ENCODE measurements around the gene CDK7. TPM values are rescaled to one million over a fixed set of nuclear protein-coding genes. Genes with fewer than 3 reads are reported as not detected.

The CDK7 gene
- total and polyA plus RNA-seq, 9 of the 15 experiments (the other 6 are each of a cell fraction or from before 2014, with no cell fraction given), result 41.7 to 143 (median 65.3) TPM

DNA sequence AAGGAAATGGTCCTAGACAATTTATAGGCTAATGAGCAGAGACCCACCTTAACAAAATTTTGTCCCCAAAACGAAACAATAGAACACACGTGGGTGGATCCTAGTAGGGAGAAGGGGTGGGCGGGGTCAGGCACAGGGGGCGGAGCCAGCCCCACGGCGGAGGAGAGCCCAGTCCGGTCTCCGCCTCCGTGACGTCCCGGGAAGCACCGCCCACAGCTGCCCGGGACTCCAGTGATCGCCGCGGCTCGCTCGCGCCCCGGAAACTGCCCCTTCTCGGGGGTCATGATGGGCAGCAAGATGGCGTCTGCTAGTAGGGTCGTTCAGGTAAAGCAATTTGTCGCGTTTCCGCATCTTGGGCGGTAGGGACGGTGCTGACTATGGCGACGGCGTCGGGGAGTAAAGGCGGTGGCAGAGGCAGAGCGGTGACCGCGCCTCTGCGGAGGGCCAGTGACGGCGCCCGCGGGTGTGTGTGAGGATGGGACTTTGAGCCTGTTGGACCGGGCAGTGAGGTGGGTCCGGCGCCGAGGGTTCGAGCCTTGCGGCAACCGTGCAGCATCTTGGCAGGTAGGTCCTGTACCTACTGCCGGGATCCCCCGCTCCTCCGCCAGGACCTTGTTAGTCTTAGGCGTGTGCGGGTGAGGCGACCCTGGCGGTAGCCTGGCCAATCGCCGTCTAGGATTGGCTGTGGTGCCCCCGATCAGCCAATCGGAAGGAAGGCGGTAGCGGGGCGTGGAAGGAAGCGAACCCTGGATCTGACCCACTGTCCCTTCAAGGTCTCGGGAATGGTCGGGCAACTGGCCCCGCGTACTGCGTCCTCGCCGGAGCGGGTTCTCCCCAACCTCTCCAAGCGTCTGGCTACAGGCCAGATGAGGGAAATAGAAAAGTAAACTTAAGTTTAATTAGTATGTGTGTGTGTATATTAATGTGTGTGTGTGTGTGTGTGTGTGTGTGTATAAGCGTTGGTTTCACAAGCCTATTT lies 16.8 kb upstream of the CDK7 start (continued):
- TF ChIP-seq, protein P1, sequence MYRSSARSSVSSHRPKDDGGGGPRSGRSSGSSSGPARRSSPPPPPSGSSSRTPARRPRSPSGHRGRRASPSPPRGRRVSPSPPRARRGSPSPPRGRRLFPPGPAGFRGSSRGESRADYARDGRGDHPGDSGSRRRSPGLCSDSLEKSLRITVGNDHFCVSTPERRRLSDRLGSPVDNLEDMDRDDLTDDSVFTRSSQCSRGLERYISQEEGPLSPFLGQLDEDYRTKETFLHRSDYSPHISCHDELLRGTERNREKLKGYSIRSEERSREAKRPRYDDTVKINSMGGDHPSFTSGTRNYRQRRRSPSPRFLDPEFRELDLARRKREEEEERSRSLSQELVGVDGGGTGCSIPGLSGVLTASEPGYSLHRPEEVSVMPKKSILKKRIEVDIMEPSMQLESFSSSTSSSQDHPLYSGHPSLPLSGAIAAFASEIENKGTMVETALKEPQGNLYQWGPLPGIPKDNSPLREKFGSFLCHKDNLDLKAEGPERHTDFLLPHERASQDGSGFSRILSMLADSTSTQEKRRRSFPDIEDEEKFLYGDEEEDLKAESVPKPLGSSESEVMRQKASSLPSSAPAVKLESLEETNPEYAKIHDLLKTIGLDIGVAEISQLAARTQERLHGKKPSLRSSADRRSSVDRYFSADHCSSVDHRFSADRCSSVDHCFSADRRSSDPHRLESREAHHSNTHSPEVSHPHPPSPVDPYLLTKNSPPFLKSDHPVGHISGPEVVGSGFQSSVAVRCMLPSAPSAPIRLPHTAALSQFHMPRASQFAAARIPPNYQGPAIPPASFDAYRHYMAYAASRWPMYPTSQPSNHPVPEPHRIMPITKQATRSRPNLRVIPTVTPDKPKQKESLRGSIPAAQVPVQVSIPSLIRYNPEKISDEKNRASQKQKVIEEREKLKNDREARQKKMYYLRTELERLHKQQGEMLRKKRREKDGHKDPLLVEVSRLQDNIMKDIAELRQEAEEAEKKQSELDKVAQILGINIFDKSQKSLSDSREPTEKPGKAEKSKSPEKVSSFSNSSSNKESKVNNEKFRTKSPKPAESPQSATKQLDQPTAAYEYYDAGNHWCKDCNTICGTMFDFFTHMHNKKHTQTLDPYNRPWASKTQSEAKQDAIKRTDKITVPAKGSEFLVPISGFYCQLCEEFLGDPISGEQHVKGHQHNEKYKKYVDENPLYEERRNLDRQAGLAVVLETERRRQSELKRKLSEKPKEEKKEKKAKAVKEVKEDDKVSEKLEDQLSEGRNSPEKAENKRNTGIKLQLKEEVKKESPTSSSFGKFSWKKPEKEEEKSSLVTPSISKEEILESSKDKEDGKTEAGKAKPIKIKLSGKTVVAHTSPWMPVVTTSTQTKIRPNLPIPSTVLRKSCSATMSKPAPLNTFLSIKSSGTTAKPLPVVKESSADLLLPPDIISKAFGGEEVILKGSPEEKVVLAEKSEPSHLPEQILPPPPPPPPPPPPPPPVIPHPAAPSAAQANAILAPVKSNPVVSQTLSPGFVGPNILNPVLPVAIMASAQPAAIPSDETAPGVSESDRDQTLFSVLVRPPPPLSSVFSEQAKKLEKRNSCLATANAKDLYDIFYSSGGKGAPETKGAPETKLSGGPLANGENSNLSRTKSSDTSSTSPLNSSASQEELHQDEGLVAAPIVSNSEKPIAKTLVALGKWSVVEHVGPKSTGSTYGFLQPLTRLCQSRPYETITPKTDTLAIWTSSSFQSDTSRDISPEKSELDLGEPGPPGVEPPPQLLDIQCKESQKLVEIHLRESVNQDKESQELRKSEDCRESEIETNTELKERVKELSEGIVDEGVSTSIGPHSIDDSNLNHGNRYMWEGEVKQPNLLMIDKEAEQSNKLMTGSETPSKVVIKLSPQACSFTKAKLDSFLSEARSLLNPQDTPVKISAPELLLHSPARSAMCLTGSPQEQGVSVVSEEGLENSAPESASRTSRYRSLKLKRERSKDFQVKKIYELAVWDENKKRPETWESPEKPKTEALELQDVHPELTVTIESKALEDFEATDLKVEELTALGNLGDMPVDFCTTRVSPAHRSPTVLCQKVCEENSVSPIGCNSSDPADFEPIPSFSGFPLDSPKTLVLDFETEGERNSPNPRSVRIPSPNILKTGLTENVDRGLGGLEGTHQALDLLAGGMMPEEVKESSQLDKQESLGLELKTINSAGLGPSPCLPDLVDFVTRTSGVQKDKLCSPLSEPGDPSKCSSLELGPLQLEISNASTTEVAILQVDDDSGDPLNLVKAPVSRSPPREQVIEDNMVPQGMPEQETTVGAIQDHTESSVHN (IDR thresholded peaks at IDR 0.05; ENCODE audit: borderline replicate concordance in 1 of 2, low read depth in 1 of 2), result no peak
- TF ChIP-seq NBN (IDR thresholded peaks at IDR 0.05; ENCODE audit: low read depth) (peak; percentile 17), ZNF146 (CRISPR knock-in tag; IDR thresholded peaks at IDR 0.05; ENCODE audit: unreplicated experiment) (no peak), MCM7 (IDR thresholded peaks at IDR 0.05) (no peak), HNRNPK (IDR thresholded peaks at IDR 0.05; ENCODE audit: low read depth, low read length, poor library complexity, severe bottlenecking) (no peak), ZNF707 (CRISPR knock-in tag; conservative IDR thresholded peaks at IDR 0.05) (no peak)
- TF ChIP-seq, protein P2, sequence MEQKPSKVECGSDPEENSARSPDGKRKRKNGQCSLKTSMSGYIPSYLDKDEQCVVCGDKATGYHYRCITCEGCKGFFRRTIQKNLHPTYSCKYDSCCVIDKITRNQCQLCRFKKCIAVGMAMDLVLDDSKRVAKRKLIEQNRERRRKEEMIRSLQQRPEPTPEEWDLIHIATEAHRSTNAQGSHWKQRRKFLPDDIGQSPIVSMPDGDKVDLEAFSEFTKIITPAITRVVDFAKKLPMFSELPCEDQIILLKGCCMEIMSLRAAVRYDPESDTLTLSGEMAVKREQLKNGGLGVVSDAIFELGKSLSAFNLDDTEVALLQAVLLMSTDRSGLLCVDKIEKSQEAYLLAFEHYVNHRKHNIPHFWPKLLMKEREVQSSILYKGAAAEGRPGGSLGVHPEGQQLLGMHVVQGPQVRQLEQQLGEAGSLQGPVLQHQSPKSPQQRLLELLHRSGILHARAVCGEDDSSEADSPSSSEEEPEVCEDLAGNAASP (IDR thresholded peaks at IDR 0.05), result no peak
- TF ChIP-seq, protein P3, sequence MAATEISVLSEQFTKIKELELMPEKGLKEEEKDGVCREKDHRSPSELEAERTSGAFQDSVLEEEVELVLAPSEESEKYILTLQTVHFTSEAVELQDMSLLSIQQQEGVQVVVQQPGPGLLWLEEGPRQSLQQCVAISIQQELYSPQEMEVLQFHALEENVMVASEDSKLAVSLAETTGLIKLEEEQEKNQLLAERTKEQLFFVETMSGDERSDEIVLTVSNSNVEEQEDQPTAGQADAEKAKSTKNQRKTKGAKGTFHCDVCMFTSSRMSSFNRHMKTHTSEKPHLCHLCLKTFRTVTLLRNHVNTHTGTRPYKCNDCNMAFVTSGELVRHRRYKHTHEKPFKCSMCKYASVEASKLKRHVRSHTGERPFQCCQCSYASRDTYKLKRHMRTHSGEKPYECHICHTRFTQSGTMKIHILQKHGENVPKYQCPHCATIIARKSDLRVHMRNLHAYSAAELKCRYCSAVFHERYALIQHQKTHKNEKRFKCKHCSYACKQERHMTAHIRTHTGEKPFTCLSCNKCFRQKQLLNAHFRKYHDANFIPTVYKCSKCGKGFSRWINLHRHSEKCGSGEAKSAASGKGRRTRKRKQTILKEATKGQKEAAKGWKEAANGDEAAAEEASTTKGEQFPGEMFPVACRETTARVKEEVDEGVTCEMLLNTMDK (IDR thresholded peaks at IDR 0.05; ENCODE audit: borderline replicate concordance, insufficient read depth, low read depth, low read length, poor library complexity, severe bottlenecking), result peak; percentile 8

Data from K562 (cell line).